Spleen (tissue), 11 donors: Measurements from ENCODE around the gene NRK. TPM values are rescaled to one million over a fixed set of nuclear protein-coding genes. Genes with fewer than 3 reads are reported as not detected.
"Not testable (repeated sequence)": the region's sequence is repeated elsewhere in the genome, so short reads cannot be mapped to it uniquely, and the experiment has no call there.

ENCODE experiments used
- DNase-seq: peaks from one replicate; pipeline ENCODE4 v3.0.0-alpha.2; 2020
- H3K27ac ChIP-seq, 8 donors: fragments of 200-600 bp; sonication (generic) in 7 of 8; 1 replicate in 4 of 8; 2 replicates in 4 of 8; pipeline versions ENCODE4 v1.5.0 to v1.8.0; 2016 to 2021; ENCODE audit warnings: inconsistent platforms in 4 of 8, mild to moderate bottlenecking in 4 of 8, moderate library complexity in 1 of 8
- H3K27me3 ChIP-seq, 7 donors: fragments of 200-600 bp; sonication (generic) in 6 of 7; replicated peaks in 1 of 7; 1 replicate in 4 of 7; 2 replicates in 3 of 7; pipeline versions ENCODE4 v1.5.0 to v1.8.0; 2016 to 2021; ENCODE audit warnings: inconsistent platforms in 3 of 7, mild to moderate bottlenecking in 1 of 7
- H3K36me3 ChIP-seq, 6 donors: fragments of 200-600 bp; sonication (generic) in 5 of 6; 1 replicate in 4 of 6; 2 replicates in 2 of 6; pipeline versions ENCODE4 v1.5.0 to v1.8.0; 2016 to 2021; ENCODE audit warnings: inconsistent platforms in 2 of 6
- H3K4me1 ChIP-seq, 6 donors: fragments of 200-600 bp; sonication (generic) in 5 of 6; 1 replicate in 3 of 6; 2 replicates in 3 of 6; pipeline versions ENCODE4 v1.5.0 to v1.8.0; 2016 to 2021; ENCODE audit warnings: inconsistent platforms in 3 of 6
- H3K4me3 ChIP-seq, 8 donors: fragments of 200-600 bp; sonication (generic) in 7 of 8; 1 replicate in 4 of 8; 2 replicates in 4 of 8; pipeline versions ENCODE4 v1.5.0 to v1.8.0; 2016 to 2021; ENCODE audit warnings: inconsistent platforms in 4 of 8, mild to moderate bottlenecking in 4 of 8, moderate library complexity in 2 of 8
- H3K9me3 ChIP-seq, 8 donors: fragments of 200-600 bp; sonication (generic) in 7 of 8; 1 replicate in 4 of 8; 2 replicates in 4 of 8; pipeline versions ENCODE4 v1.5.0 to v1.8.0; 2016 to 2021; ENCODE audit warnings: inconsistent platforms in 4 of 8
- POLR2A ChIP-seq, 3 donors: fragments of 450-650 bp; IDR thresholded peaks; one replicate each; pipeline ENCODE4 v1.5.1; 2017; ENCODE audit warnings: antibody characterized with exemption in 3 of 3, mild to moderate bottlenecking in 1 of 3
- POLR2AphosphoS5 ChIP-seq, 3 donors: sonication (generic); formaldehyde crosslinking; IDR thresholded peaks; one replicate each; pipeline ENCODE4 v1.5.1; 2017; ENCODE audit warnings: antibody characterized with exemption in 3 of 3
- WGBS, 5 donors: extraction: QIAGEN DNeasy Blood & Tissue Kit in 3 of 5; methylation state at CpG; one replicate each; pipeline versions ENCODE4 v1.1.5 to v1.1.7; 2013 to 2018; 5-methylcytosine and 5-hydroxymethylcytosine counted together
- intact Hi-C: fragments of 100-400 bp; cut with DNase I; formaldehyde crosslinking; loops from one replicate; pipeline ENCODE4 v1.15.0; 2023; ENCODE audit warnings: low total_unique reads
- polyA plus RNA-seq, 3 donors: library from polyadenylated mRNA; stranded (reverse); fragments of 200-250 nt; gene quantifications; one replicate each; pipeline ENCODE4 v1.2.1, GENCODE V29; 2013
- total RNA-seq, 7 donors: library from RNA; depleted of rRNA in 3 of 7; stranded (reverse); fragments of >200 nt in 3 of 7; fragmentation: NEBNext Ultra II Directional in 4 of 7; extraction: Animal tissue kit (Norgen Biotek cat#: 25700) in 4 of 7; gene quantifications; one replicate each; pipeline versions ENCODE4 v1.1.0 to v1.2.1, GENCODE V29; 2016 to 2021
- TF ChIP-seq, protein P1 (sequence below), 11 experiments: fragments of 200-600 bp in 7 of 11; fragments of 450-650 bp in 4 of 11; sonication (generic) in 4 of 11; IDR thresholded peaks in 8 of 11; conservative IDR thresholded peaks in 3 of 11; 1 replicate in 7 of 11; 2 replicates in 4 of 11; pipeline versions ENCODE4 v1.4.0 to v1.8.0; 2016 to 2021; ENCODE audit warnings: antibody characterized with exemption in 11 of 11, inconsistent platforms in 4 of 11, mild to moderate bottlenecking in 1 of 11
- donor health status: healthy with polysubstance abuse.
- donor health status: DM: no; HTN: no; CAD: no; lungs with moderate emphysema.
- donor health status: DM: no; HTN: no; CAD: no.
- donor health status: Bipolar disorder and iron deficiency.
- donor health status: healthy.
- donor health status: DM: no; HTN: no; CAD: no.
- donor health status: DM: yes; HTN: yes; CAD: no.

The NRK gene
- total and polyA plus RNA-seq, 10 donors = 0.02 to 0.13 TPM; not detected in 8

DNA sequence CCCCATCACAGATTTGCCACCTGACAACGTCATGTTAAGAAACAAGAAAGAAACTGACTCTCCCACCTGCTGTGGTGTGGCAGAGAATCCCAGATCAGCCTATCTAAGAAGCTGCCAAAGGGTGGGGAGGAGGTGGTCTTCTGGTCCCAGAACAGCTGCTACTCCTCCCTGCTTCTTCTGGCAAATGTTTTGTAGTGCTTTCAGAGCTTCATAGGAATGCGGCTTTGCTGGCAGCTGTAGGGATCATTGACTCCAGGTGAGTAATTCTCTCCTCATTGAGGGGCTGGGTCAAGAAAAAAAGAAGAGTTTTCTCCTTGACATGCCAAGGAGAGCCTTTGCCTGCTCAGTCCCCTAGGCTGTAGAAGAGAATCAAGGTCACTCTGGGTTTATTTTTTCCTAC is 23.3 kb downstream of the NRK start:
- Histone ChIP-seq H3K9me3 (no peaks in the 10 kb centered on the region), H3K4me3 (no peak overlapping the region), H3K27ac (no peak overlapping the region), H3K36me3 (no peaks in the 10 kb centered on the region), H3K27me3 (peaks cover 0 to 10% (median 0%) of the 10 kb centered on the region in 7 donors), H3K4me1 (no peaks in the 10 kb centered on the region)
- no peak for TF ChIP-seq POLR2A (IDR thresholded peaks at IDR 0.05)
- TF ChIP-seq, protein P1, sequence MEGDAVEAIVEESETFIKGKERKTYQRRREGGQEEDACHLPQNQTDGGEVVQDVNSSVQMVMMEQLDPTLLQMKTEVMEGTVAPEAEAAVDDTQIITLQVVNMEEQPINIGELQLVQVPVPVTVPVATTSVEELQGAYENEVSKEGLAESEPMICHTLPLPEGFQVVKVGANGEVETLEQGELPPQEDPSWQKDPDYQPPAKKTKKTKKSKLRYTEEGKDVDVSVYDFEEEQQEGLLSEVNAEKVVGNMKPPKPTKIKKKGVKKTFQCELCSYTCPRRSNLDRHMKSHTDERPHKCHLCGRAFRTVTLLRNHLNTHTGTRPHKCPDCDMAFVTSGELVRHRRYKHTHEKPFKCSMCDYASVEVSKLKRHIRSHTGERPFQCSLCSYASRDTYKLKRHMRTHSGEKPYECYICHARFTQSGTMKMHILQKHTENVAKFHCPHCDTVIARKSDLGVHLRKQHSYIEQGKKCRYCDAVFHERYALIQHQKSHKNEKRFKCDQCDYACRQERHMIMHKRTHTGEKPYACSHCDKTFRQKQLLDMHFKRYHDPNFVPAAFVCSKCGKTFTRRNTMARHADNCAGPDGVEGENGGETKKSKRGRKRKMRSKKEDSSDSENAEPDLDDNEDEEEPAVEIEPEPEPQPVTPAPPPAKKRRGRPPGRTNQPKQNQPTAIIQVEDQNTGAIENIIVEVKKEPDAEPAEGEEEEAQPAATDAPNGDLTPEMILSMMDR (IDR thresholded peaks at IDR 0.05 in 8 of 11, conservative IDR thresholded peaks at IDR 0.05 in 3 of 11) = no peak
- TF ChIP-seq POLR2AphosphoS5 (IDR thresholded peaks at IDR 0.05) = no peak
- WGBS, 5 donors = 33 to 48% (median 44%) methylated on average over 2 of the region's 2 CpGs
- intact Hi-C loops = no loop called here
- DNase-seq = no peak

DNA sequence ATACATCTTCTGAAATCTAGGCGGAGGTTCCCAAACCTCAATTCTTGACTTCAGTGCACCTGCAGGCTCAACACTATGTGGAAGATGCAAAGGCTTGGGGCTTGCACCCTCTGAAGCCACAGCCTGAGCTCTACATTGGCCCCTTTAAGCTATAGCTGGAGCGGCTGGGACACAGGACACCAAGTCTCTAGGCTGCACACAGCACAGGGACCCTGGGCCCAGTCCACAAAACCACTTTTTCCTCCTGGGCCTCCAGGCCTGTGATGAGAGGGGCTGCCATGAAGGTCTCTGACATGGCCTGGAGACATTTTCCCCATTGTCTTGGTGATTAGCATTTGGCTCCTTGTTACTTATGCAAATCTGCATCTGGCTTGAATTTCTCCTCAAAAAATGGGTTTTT is 27.8 kb downstream of the NRK start:
- peaks cover 0 to 10% (median 0%) of the 10 kb centered on the region in 7 donors for H3K27me3 ChIP-seq
- intact Hi-C loops, H3K27ac ChIP-seq, H3K36me3 ChIP-seq, H3K9me3 ChIP-seq, H3K4me1 ChIP-seq, H3K4me3 ChIP-seq: not testable (repeated sequence)
- WGBS, 5 donors = 69 to 93% (median 80%) methylated on average over 1 to 2 of the region's 2 CpGs; no CpG with 5 or more reads in 1 of the 5 donors
- DNase-seq = peak; percentile 42

DNA sequence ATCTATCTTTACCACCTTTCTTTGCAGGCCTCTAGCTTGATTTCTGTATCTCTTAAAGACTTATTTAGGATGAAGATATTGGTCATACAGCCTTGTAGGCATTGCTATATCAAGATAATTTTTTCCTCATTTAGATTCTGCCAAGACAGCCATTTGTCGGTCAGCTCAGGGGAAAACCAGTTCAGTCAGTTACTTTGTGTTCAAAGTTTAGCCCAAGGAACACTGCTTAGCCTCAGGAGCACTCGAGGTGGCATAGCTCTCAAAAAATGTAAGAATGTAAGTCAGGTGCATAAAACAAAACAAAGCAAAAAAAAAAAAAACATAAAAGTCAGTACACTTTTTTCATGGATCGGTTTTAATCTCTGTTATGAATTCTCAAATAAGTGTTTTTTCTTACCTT is 43.4 kb downstream of the NRK start:
- no peaks in the 10 kb centered on the region for H3K9me3 ChIP-seq
- no peak overlapping the region for H3K27ac ChIP-seq
- no peak overlapping the region for H3K4me3 ChIP-seq
- H3K36me3 ChIP-seq = no peaks in the 10 kb centered on the region
- peaks cover 0 to 4% (median 0%) of the 10 kb centered on the region in 7 donors for H3K27me3 ChIP-seq
- DNase-seq = no peak
- WGBS, 5 donors = 57 to 75% (median 62%) methylated on average over 3 of the region's 3 CpGs
- TF ChIP-seq POLR2AphosphoS5 (IDR thresholded peaks at IDR 0.05) = no peak
- TF ChIP-seq, protein P1 (IDR thresholded peaks at IDR 0.05 in 8 of 11, conservative IDR thresholded peaks at IDR 0.05 in 3 of 11) = no peak
- TF ChIP-seq POLR2A (IDR thresholded peaks at IDR 0.05) = no peak
- intact Hi-C loops = no loop called here
- no peaks in the 10 kb centered on the region for H3K4me1 ChIP-seq

DNA sequence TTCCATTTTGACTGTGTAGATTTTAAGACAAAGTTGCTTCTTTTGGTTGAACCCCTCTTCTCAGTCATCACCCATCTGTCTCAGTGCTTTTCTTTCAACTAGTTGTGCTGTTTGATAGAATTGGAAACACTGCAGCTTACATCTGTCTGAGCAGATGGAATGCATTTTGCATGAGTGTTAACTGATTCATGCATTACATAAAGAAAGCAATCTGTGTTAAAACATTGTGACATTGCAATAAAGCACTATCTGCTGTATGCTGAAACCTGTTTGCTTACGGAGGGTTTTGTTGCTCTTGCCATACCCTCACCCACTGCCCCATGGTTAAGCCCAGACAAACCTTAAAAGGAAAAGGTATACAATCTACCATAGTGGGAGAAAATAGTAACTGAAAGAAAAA is 47.4 kb downstream of the NRK start:
- 83 to 93% (median 86%) methylated on average over 1 of the region's 1 CpG for WGBS, 5 donors
- H3K36me3 ChIP-seq = no peaks in the 10 kb centered on the region
- peaks cover 0 to 4% (median 0%) of the 10 kb centered on the region in 7 donors for H3K27me3 ChIP-seq
- no peaks in the 10 kb centered on the region for H3K4me1 ChIP-seq
- no peak for DNase-seq
- no peak overlapping the region for H3K4me3 ChIP-seq
- H3K9me3 ChIP-seq = no peaks in the 10 kb centered on the region
- intact Hi-C loops = no loop called here
- no peak overlapping the region for H3K27ac ChIP-seq
- TF ChIP-seq POLR2A (IDR thresholded peaks at IDR 0.05) (no peak), POLR2AphosphoS5 (IDR thresholded peaks at IDR 0.05) (no peak)
- TF ChIP-seq, protein P1 (IDR thresholded peaks at IDR 0.05 in 8 of 11, conservative IDR thresholded peaks at IDR 0.05 in 3 of 11) = no peak

DNA sequence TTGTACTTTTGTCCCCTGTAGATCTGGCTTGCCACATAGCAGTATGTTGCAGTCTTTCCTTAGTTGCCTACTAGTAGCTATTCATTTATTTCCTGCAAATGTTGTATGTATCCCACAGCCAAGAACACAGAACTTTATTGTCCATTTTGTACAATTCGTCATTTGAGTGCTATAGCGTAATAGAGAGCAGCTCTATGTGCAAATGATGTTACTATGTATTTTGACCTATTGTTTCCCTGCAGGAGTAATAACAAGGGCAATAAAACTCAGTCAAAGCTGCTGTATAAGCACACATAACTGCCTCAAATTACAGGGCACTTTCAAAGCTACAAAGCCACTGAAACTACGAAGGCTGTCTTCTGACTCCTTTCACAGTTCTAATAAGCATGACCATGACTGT is 48.1 kb downstream of the NRK start:
- no peaks in the 10 kb centered on the region for H3K4me1 ChIP-seq
- peaks cover 0 to 4% (median 0%) of the 10 kb centered on the region in 7 donors for H3K27me3 ChIP-seq
- no peak overlapping the region for H3K27ac ChIP-seq
- TF ChIP-seq, protein P1 (IDR thresholded peaks at IDR 0.05 in 8 of 11, conservative IDR thresholded peaks at IDR 0.05 in 3 of 11) = no peak
- no peak for TF ChIP-seq POLR2A (IDR thresholded peaks at IDR 0.05)
- no peak for TF ChIP-seq POLR2AphosphoS5 (IDR thresholded peaks at IDR 0.05)
- H3K4me3 ChIP-seq = no peak overlapping the region
- DNase-seq = no peak
- WGBS, 5 donors = 80 to 88% (median 82%) methylated on average over 3 of the region's 3 CpGs
- no peaks in the 10 kb centered on the region for H3K36me3 ChIP-seq
- intact Hi-C loops = no loop called here
- no peaks in the 10 kb centered on the region for H3K9me3 ChIP-seq
